MCF 10A (cell line): Measurements from ENCODE around the gene LDB2. TPM values are rescaled to one million over a fixed set of nuclear protein-coding genes. Genes with fewer than 3 reads are reported as not detected.

Experiments used
- BruUV-seq: library from RNA; stranded (reverse); fragments of 400-500 nt; replicated peaks from 2 replicates; lab custom pipeline; 2021; lab: Mats Ljungman, UMichigan
- CTCF ChIA-PET: fragments of 300-600 bp; sonication (Branson Sonifier 250); formaldehyde crosslinking; extraction: SDS; loops from one replicate; lab custom pipeline; 2021; ENCODE audit warnings: antibody characterized with exemption, inconsistent platforms; lab: Yijun Ruan, JAX
- POLR2A ChIA-PET: fragments of 300-600, 350-650 bp; sonication (Branson Sonifier 250); formaldehyde crosslinking; extraction: SDS; loops from one replicate; lab custom pipeline; 2020; ENCODE audit warnings: antibody characterized with exemption, inconsistent platforms; lab: Yijun Ruan, JAX
- DNase-seq: peaks from one replicate; pipeline ENCODE4 v3.0.0-alpha.2; 2018; ENCODE audit not compliant: unreplicated experiment
- H3K27ac Mint-ChIP-seq: one replicate; pipeline ENCODE4 v1.8.0; 2022; ENCODE audit warnings: mild to moderate bottlenecking, low read depth, mixed read lengths; ENCODE audit not compliant: unreplicated experiment
- H3K27me3 Mint-ChIP-seq: one replicate; pipeline ENCODE4 v1.8.0; 2022; ENCODE audit warnings: mixed read lengths; ENCODE audit not compliant: insufficient read depth, unreplicated experiment
- H3K36me3 Mint-ChIP-seq: one replicate; pipeline ENCODE4 v1.8.0; 2022; ENCODE audit warnings: mild to moderate bottlenecking, moderate library complexity, mixed read lengths; ENCODE audit not compliant: insufficient read depth, unreplicated experiment
- H3K4me1 Mint-ChIP-seq: one replicate; pipeline ENCODE4 v1.8.0; 2022; ENCODE audit warnings: mixed read lengths; ENCODE audit not compliant: insufficient read depth, unreplicated experiment
- H3K4me3 Mint-ChIP-seq: one replicate; pipeline ENCODE4 v1.8.0; 2022; ENCODE audit warnings: mild to moderate bottlenecking, moderate library complexity, mixed read lengths; ENCODE audit not compliant: unreplicated experiment
- H3K9me3 Mint-ChIP-seq: one replicate; pipeline ENCODE4 v1.8.0; 2022; ENCODE audit warnings: mixed read lengths; ENCODE audit not compliant: unreplicated experiment
- intact Hi-C: fragments of 100-400 bp; cut with micrococcal nuclease; formaldehyde crosslinking; loops from 2 replicates; pipeline ENCODE4 v1.14.1; 2022
- total RNA-seq: library from RNA; stranded (reverse); gene quantifications from 2 replicates; pipeline ENCODE4 v1.2.3, GENCODE V29; 2022
- TF ChIP-seq, protein P1 (sequence below): fragments of 200-600 bp; IDR thresholded peaks from one replicate; pipeline ENCODE4 v1.8.0; 2022; ENCODE audit warnings: antibody characterized with exemption, mild to moderate bottlenecking; ENCODE audit not compliant: unreplicated experiment

Gene LDB2
- total RNA-seq, 1 experiment from 2014 or later = not detected

DNA sequence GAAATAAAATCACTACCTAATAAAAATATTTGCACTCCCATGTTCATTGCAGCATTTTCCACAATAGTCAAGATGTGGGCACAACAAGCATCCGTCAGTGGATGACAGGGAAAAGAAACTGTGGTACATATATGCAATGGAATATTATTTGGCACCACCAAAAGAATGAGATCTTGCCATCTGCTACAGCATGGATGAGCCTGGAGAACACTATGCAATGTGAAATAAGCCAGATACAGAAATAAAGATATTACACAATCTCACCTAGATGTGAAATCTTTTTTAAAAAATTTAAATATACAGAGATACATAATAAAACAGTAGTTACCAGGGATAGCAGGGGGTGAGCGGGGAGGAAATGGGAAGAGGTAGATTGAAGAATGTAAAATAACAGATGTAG, 44.8 kb downstream of the LDB2 start:
- no peaks in the 10 kb centered on the region for H3K4me1 Mint-ChIP-seq
- TF ChIP-seq, protein P1, sequence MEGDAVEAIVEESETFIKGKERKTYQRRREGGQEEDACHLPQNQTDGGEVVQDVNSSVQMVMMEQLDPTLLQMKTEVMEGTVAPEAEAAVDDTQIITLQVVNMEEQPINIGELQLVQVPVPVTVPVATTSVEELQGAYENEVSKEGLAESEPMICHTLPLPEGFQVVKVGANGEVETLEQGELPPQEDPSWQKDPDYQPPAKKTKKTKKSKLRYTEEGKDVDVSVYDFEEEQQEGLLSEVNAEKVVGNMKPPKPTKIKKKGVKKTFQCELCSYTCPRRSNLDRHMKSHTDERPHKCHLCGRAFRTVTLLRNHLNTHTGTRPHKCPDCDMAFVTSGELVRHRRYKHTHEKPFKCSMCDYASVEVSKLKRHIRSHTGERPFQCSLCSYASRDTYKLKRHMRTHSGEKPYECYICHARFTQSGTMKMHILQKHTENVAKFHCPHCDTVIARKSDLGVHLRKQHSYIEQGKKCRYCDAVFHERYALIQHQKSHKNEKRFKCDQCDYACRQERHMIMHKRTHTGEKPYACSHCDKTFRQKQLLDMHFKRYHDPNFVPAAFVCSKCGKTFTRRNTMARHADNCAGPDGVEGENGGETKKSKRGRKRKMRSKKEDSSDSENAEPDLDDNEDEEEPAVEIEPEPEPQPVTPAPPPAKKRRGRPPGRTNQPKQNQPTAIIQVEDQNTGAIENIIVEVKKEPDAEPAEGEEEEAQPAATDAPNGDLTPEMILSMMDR = no peak
- DNase-seq = no peak
- ChIA-PET POLR2A (no interaction called here), CTCF (no interaction called here)
- H3K36me3 Mint-ChIP-seq = no peaks in the 10 kb centered on the region
- no TSS peak for BruUV-seq
- peaks cover 81% of the 10 kb centered on the region for H3K27me3 Mint-ChIP-seq
- no peak overlapping the region for H3K27ac Mint-ChIP-seq
- H3K9me3 Mint-ChIP-seq = no peaks in the 10 kb centered on the region
- intact Hi-C loops = no loop called here
- H3K4me3 Mint-ChIP-seq = no peak overlapping the region

DNA sequence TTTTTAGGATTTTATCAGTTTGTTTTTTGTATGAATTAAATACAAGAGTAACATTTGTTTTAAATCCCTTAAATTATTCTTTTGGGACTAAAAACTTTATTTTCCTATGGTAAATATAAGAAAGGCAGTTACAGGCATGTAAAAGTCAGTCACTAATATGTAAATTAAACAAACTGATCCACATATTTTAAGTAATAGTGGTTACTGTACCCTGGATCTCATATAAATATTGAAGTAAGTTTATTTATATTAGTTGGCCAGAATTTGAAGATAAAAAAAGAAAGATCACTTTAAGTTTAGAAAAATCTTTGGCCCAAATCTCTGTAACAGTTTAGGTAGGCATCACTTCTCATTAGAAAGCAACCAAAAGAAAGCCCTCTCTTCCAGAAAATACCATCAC, 45.8 kb downstream of the LDB2 start:
- Mint-ChIP-seq H3K27me3 (peaks cover 81% of the 10 kb centered on the region), H3K36me3 (no peaks in the 10 kb centered on the region), H3K9me3 (no peaks in the 10 kb centered on the region), H3K4me1 (no peaks in the 10 kb centered on the region), H3K4me3 (no peak overlapping the region), H3K27ac (no peak overlapping the region)
- no TSS peak for BruUV-seq
- ChIA-PET CTCF (no interaction called here), POLR2A (interaction anchor here (0.6 kb wide), 1 partner anchor 190 kb away, joined by 3 read pairs; no protein-coding TSS in a partner anchor)
- no peak for DNase-seq
- intact Hi-C loops = no loop called here
- TF ChIP-seq, protein P1 = no peak

- no peak for DNase-seq
- TF ChIP-seq, protein P1 = no peak
- no TSS peak for BruUV-seq
- intact Hi-C loops = no loop called here
- Mint-ChIP-seq H3K27me3 (peaks cover 77% of the 10 kb centered on the region), H3K4me3 (no peak overlapping the region), H3K4me1 (no peaks in the 10 kb centered on the region), H3K27ac (no peak overlapping the region), H3K36me3 (no peaks in the 10 kb centered on the region), H3K9me3 (no peaks in the 10 kb centered on the region)
- ChIA-PET POLR2A (interaction anchor here (0.7 kb wide), 1 partner anchor 14 kb away, joined by 3 read pairs; no protein-coding TSS in a partner anchor), CTCF (interaction anchor here (0.8 kb wide), 1 partner anchor 368 kb away, joined by 3 read pairs; no protein-coding TSS in a partner anchor)
These were observed 46.2 kb downstream of the LDB2 start for GRCh38 chr4:16852228-16852627.

GRCh38 chr4:16846540-16847117, 51.8 kb downstream of the LDB2 start:
- intact Hi-C loops = no loop called here
- CTCF ChIA-PET = interaction anchor here (0.6 kb wide), 1 partner anchor 478 kb away, joined by 3 read pairs; no protein-coding TSS in a partner anchor
- POLR2A ChIA-PET = interaction anchor here (0.6 kb wide), 1 partner anchor 21 kb away, joined by 3 read pairs; no protein-coding TSS in a partner anchor
- Mint-ChIP-seq H3K4me3 (no peak overlapping the region), H3K36me3 (no peaks in the 10 kb centered on the region), H3K4me1 (peaks cover 7% of the 10 kb centered on the region), H3K27me3 (peaks cover 30% of the 10 kb centered on the region), H3K27ac (no peak overlapping the region), H3K9me3 (no peaks in the 10 kb centered on the region)
- no TSS peak for BruUV-seq
- no peak for DNase-seq
- TF ChIP-seq, protein P1 = no peak
